Loucy (cell line): Measurements from ENCODE around the gene APOM.

Experiments
- CTCF ChIP-seq: fragments of 200-600 bp; sonication (generic); conservative IDR thresholded peaks from 2 replicates; pipeline ENCODE4 v1.5.1; 2014; ENCODE audit warnings: mild to moderate bottlenecking, antibody characterized with exemption, low read length
- EZH2phosphoT487 ChIP-seq: fragments of 200-600 bp; IDR thresholded peaks from 2 replicates; pipeline ENCODE4 v1.6.1; 2018; ENCODE audit warnings: antibody characterized with exemption, mild to moderate bottlenecking, moderate library complexity, borderline replicate concordance

GRCh38 chr6:31643818-31644454, 11.8 kb upstream of the APOM start:
- no peak; the same call in 1 of the 2 replicates for TF ChIP-seq CTCF
- TF ChIP-seq EZH2phosphoT487: no peak
